Activated B cell treated with CpG ODN at 0.5 μM for 24 hours (primary cell): ENCODE results near the gene TMEM38A. TPM values are rescaled to one million over a fixed set of nuclear protein-coding genes. Genes with fewer than 3 reads are reported as not detected.
"Not testable (repeated sequence)": the region's sequence is repeated elsewhere in the genome, so short reads cannot be mapped to it uniquely, and the experiment has no call there.

Experiments
- ATAC-seq: fragments of 200-7000 bp; cut with Tn5 transposase; one replicate; pipeline ENCODE4 v1.10.0; 2021; ENCODE audit warnings: low read depth, mild to moderate bottlenecking, moderate library complexity
- CTCF ChIA-PET: fragments of 350-600 bp; sonication (Branson Sonifier 250); formaldehyde crosslinking; loops from one replicate; lab custom pipeline; 2021; ENCODE audit warnings: antibody characterized with exemption; lab: Charles Lee
- POLR2A ChIA-PET: fragments of 350-600 bp; sonication (Branson Sonifier 250); formaldehyde crosslinking; loops from one replicate; lab custom pipeline; 2021; ENCODE audit warnings: antibody characterized with exemption; lab: Charles Lee
- DNase-seq: peaks from one replicate; pipeline ENCODE4 v3.0.0; 2022
- H3K27ac Mint-ChIP-seq: one replicate; pipeline ENCODE4 v1.8.0; 2020; ENCODE audit warnings: mixed read lengths
- H3K27me3 Mint-ChIP-seq: one replicate; pipeline ENCODE4 v1.8.0; 2021; ENCODE audit warnings: mixed read lengths
- H3K36me3 Mint-ChIP-seq: one replicate; pipeline ENCODE4 v1.8.0; 2021; ENCODE audit warnings: low read depth, mixed read lengths
- H3K4me1 Mint-ChIP-seq: one replicate; pipeline ENCODE4 v1.8.0; 2021; ENCODE audit warnings: mixed read lengths
- H3K4me3 Mint-ChIP-seq: one replicate; pipeline ENCODE4 v1.8.0; 2020; ENCODE audit warnings: mild to moderate bottlenecking, mixed read lengths
- H3K9me3 Mint-ChIP-seq: one replicate; pipeline ENCODE4 v1.8.0; 2020; ENCODE audit warnings: mixed read lengths
- intact Hi-C: fragments of 100-400 bp; cut with micrococcal nuclease; formaldehyde crosslinking; loops from one replicate; pipeline ENCODE4 v1.15.1; 2024
- total RNA-seq: library from RNA; stranded (reverse); gene quantifications from 2 replicates; pipeline ENCODE4 v1.2.3, GENCODE V29; 2022
- TF ChIP-seq, protein P1 (sequence below): fragments of 200-600 bp; IDR thresholded peaks from one replicate; pipeline ENCODE4 v1.8.0; 2022; ENCODE audit warnings: antibody characterized with exemption, mild to moderate bottlenecking

TMEM38A gene
- total RNA-seq, 1 donor from 2014 or later: 4.0 TPM

DNA sequence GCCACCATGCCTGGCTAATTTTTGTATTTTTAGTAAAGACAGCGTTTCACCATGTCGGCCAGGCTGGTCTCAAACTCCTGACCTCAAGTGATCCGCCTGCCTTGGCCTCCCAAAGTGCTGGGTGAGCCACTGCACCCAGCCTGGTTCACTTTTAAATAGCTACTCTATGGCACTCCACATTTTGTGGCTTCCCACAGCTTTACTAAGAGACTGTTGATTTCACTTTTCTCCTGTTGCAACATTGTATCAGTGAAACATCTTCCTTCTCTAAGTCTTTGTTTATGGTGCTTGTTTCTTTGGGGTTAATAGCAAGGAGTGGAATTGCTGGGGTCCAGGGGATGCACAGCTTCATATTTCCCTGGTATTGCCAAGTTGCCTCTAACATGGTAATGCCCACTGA is 12.3 kb downstream of the TMEM38A start:
- Mint-ChIP-seq H3K36me3 (peaks cover 2% of the 10 kb centered on the region), H3K4me3 (no peak overlapping the region), H3K27ac (no peak overlapping the region), H3K27me3 (no peaks in the 10 kb centered on the region), H3K4me1 (no peaks in the 10 kb centered on the region), H3K9me3 (no peaks in the 10 kb centered on the region)
- no peak for ATAC-seq
- TF ChIP-seq, protein P1, sequence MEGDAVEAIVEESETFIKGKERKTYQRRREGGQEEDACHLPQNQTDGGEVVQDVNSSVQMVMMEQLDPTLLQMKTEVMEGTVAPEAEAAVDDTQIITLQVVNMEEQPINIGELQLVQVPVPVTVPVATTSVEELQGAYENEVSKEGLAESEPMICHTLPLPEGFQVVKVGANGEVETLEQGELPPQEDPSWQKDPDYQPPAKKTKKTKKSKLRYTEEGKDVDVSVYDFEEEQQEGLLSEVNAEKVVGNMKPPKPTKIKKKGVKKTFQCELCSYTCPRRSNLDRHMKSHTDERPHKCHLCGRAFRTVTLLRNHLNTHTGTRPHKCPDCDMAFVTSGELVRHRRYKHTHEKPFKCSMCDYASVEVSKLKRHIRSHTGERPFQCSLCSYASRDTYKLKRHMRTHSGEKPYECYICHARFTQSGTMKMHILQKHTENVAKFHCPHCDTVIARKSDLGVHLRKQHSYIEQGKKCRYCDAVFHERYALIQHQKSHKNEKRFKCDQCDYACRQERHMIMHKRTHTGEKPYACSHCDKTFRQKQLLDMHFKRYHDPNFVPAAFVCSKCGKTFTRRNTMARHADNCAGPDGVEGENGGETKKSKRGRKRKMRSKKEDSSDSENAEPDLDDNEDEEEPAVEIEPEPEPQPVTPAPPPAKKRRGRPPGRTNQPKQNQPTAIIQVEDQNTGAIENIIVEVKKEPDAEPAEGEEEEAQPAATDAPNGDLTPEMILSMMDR: no peak
- ChIA-PET POLR2A (interaction anchor here (1.5 kb wide), 1 partner anchor 12 kb away, joined by 5 read pairs; the partner anchor contains the start of gene TMEM38A), CTCF (no interaction called here)
- intact Hi-C loops: no loop called here
- no peak for DNase-seq

GRCh38 chr19:16673839-16674238 is 12.9 kb downstream of the TMEM38A start:
- H3K9me3 Mint-ChIP-seq, CTCF ChIA-PET, H3K36me3 Mint-ChIP-seq, H3K4me3 Mint-ChIP-seq, H3K4me1 Mint-ChIP-seq, DNase-seq, ATAC-seq, H3K27ac Mint-ChIP-seq, H3K27me3 Mint-ChIP-seq, intact Hi-C loops: not testable (repeated sequence)
- POLR2A ChIA-PET: interaction anchor here (1.5 kb wide), 1 partner anchor 13 kb away, joined by 5 read pairs; the partner anchor contains the start of gene TMEM38A

DNA sequence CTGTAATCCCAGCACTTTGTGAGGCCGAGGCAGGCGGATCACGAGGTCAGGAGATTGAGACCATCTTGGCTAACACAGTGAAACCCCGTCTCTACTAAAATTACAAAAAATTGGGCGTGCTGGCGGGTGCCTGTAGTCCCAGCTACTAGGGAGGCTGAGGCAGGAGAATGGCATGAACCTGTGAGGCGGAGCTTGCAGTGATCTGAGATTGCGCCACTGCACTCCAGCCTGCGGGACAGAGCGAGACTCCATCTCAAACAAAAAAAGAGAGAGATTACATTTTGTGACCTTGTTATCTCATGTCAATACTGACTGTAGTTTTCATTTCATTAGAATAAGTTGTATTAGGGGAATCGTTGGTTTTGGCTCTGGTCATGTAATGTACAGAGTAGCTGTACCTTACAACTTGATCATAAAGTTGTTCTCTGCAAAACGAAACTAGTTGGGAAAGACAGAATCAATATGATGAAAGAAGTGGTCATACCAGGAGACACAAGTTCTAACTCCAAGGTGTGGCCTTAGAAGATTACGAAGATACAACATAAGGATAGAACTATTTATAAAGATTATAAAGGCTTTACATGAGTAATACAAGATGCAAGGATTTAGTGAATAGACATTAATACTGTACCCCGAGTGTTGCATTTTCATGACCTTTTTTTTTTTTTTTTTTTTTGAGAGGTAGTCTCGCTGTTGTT is 15.3 kb downstream of the TMEM38A start:
- H3K4me3 Mint-ChIP-seq: no peak overlapping the region
- DNase-seq (no peak), ATAC-seq (no peak)
- H3K27me3 Mint-ChIP-seq: no peaks in the 10 kb centered on the region
- H3K36me3 Mint-ChIP-seq: peaks cover 14% of the 10 kb centered on the region
- no peaks in the 10 kb centered on the region for H3K4me1 Mint-ChIP-seq
- intact Hi-C loops: no loop called here
- TF ChIP-seq, protein P1: no peak
- H3K27ac Mint-ChIP-seq: no peak overlapping the region
- ChIA-PET CTCF (no interaction called here), POLR2A (no interaction called here)
- peaks cover 1% of the 10 kb centered on the region for H3K9me3 Mint-ChIP-seq

DNA sequence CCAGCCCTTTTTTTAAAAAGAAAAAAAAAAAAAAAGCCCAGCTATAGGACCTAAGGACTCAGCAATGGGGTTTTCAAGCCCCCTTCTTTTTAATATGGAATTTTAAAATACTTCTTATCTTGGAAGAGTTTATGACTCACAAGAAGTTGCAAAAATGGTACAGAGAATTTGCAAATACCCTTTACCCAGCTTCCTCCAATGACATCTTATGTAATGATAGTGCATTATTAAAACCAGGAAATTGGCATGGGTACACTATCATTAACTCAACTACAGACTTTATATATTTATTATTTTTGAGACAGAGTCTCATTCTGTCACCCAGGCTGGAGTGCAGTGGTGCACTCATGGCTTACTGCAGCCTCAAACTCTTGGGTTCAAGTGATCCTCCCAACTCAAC is 16.1 kb downstream of the TMEM38A start:
- H3K4me1 Mint-ChIP-seq: no peaks in the 10 kb centered on the region
- H3K36me3 Mint-ChIP-seq: peaks cover 19% of the 10 kb centered on the region
- CTCF ChIA-PET: no interaction called here
- TF ChIP-seq, protein P1: no peak
- no peak overlapping the region for H3K4me3 Mint-ChIP-seq
- ATAC-seq: no peak
- H3K27me3 Mint-ChIP-seq: no peaks in the 10 kb centered on the region
- DNase-seq: no peak
- no peak overlapping the region for H3K27ac Mint-ChIP-seq
- peaks cover 8% of the 10 kb centered on the region for H3K9me3 Mint-ChIP-seq
- POLR2A ChIA-PET: no interaction called here
- intact Hi-C loops: no loop called here

DNA sequence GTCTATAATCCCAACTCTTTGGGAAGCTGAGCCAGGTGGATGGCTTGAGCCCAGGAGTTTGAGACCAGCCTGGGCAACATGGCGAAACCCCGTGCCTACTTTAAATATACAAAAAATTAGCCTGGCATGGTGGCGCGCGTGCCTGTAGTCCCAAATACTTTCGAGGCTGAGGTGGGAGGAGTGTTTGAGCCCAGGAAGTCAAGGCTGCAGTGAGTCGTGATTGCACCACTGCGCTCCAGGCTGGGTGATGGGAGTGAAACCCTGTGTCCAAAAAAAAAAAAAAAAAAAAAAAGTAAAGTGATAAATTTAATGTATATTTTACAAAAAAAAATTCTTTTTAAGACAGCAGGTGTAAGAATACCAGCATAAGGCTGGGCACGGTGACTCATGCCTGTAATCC is 17.6 kb downstream of the TMEM38A start:
- ChIA-PET CTCF (no interaction called here), POLR2A (no interaction called here)
- intact Hi-C loops: no loop called here

More for the DNA sequence above, 17.6 kb downstream of the TMEM38A start:
- ATAC-seq (no peak), DNase-seq (no peak)
- TF ChIP-seq, protein P1: no peak
- H3K27me3 Mint-ChIP-seq: no peaks in the 10 kb centered on the region
- H3K4me3 Mint-ChIP-seq: no peak overlapping the region
- H3K4me1 Mint-ChIP-seq: no peaks in the 10 kb centered on the region
- peaks cover 8% of the 10 kb centered on the region for H3K9me3 Mint-ChIP-seq
- peaks cover 19% of the 10 kb centered on the region for H3K36me3 Mint-ChIP-seq
- H3K27ac Mint-ChIP-seq: no peak overlapping the region
